Measurements from ENCODE around the gene GAS2.

- TF ChIP-seq CTCF (conservative IDR thresholded peaks at IDR 0.05 in 1 of 2, IDR thresholded peaks at IDR 0.05 in 1 of 2; ENCODE audit: low read depth in 1 of 2, low read length in 2 of 2) (no peak), EZH2 (IDR thresholded peaks at IDR 0.05; ENCODE audit: low read length, missing control alignments) (no peak)
Measured at GRCh38 chr11:22742157-22742613, 75.8 kb downstream of the GAS2 start.

Measured in fibroblast of lung (primary cell).